ENCODE results near the gene FRAS1. TPM values are rescaled to one million over a fixed set of nuclear protein-coding genes. Genes with fewer than 3 reads are reported as not detected.

Gene FRAS1
- total and polyA plus RNA-seq, 2 of the 8 experiments (the other 6 are each of a cell fraction or from before 2014, with no cell fraction given), result 38.5 to 109 TPM

- POLR2A ChIA-PET (ENCODE audit: partially characterized antibody), result interaction anchor here (0.9 kb wide), 1 partner anchor 10 kb away, joined by 3 read pairs; no protein-coding TSS in a partner anchor
- no peak overlapping the region for H2BK20ac ChIP-seq (ENCODE audit: low read length)
- no peaks in the 10 kb centered on the region for H3K79me2 ChIP-seq (ENCODE audit: control insufficient read depth in 1 of 2, insufficient read depth in 2 of 2, low read length in 2 of 2)
- CTCF ChIA-PET (ENCODE audit: partially characterized antibody), result interaction anchor here (1.7 kb wide), 1 partner anchor 560 kb away, joined by 6 read pairs; no protein-coding TSS in a partner anchor
- H2AFZ ChIP-seq (ENCODE audit: low read length), result no peak overlapping the region
- no peak overlapping the region for H3K27ac ChIP-seq (ENCODE audit: low read depth, low read length)
- H2AK5ac ChIP-seq (ENCODE audit: low read depth, low read length), result no peak overlapping the region
- no peak overlapping the region for H2BK120ac ChIP-seq (replicated peaks; ENCODE audit: low read depth, low read length)
- H3K27me3 ChIP-seq (replicated peaks in 1 of 4; ENCODE audit: control insufficient read depth in 3 of 4, extremely low read depth in 1 of 4, insufficient read depth in 3 of 4, low read length in 3 of 4), result no peaks in the 10 kb centered on the region
- no peaks in the 10 kb centered on the region for H3K23me2 ChIP-seq (ENCODE audit: low read depth, low read length)
- 90 to 100% methylated on average over 2 to 3 of the region's 3 CpGs for WGBS, 2 experiments (ENCODE audit: extremely low coverage in 1 of 2, insufficient coverage in 1 of 2, insufficient read length in 1 of 2, insufficient replicate concordance in 2 of 2, low coverage in 1 of 2, low lambda C conversion rate in 2 of 2, missing lambda C conversion rate in 1 of 2)
- TF ChIP-seq MAFK (IDR thresholded peaks at IDR 0.05; ENCODE audit: low read depth, low read length) (no peak), GABPA (IDR thresholded peaks at IDR 0.05; ENCODE audit: borderline replicate concordance, insufficient read depth, low read length) (no peak), TAF1 (IDR thresholded peaks at IDR 0.05; ENCODE audit: low read depth, low read length) (no peak), NANOG (IDR thresholded peaks at IDR 0.05; ENCODE audit: insufficient read depth, low read depth, low read length, poor library complexity, severe bottlenecking) (no peak), POLR2A (IDR thresholded peaks at IDR 0.05; ENCODE audit: control extremely low read depth in 1 of 2, low read depth in 2 of 2, low read length in 2 of 2) (no peak), ZNF274 (IDR thresholded peaks at IDR 0.05; ENCODE audit: borderline replicate concordance, extremely low read depth, low read length) (no peak), CBX5 (IDR thresholded peaks at IDR 0.05; ENCODE audit: low read depth, low read length) (no peak), EZH2 (IDR thresholded peaks at IDR 0.05; ENCODE audit: low read depth, low read length, severe bottlenecking) (no peak), KDM4A (IDR thresholded peaks at IDR 0.05; ENCODE audit: low read depth, low read length, severe bottlenecking) (no peak), SP1 (IDR thresholded peaks at IDR 0.05; ENCODE audit: low read depth, low read length) (no peak), CBX8 (IDR thresholded peaks at IDR 0.05; ENCODE audit: borderline replicate concordance, low read depth, low read length) (no peak), HDAC2 (IDR thresholded peaks at IDR 0.05; ENCODE audit: borderline replicate concordance in 1 of 2, low read depth in 2 of 2, low read length in 2 of 2) (no peak), POLR2AphosphoS5 (IDR thresholded peaks at IDR 0.05; ENCODE audit: low read depth, low read length) (no peak), RFX5 (IDR thresholded peaks at IDR 0.05; ENCODE audit: borderline replicate concordance, low read depth, low read length) (no peak)
- peaks cover 4 to 61% (median 36%) of the 10 kb centered on the region in 4 experiments; a peak in 7 of 8 replicates for H3K36me3 ChIP-seq (ENCODE audit: control insufficient read depth in 2 of 4, insufficient read depth in 4 of 4, low read length in 3 of 4)
- H4K20me1 ChIP-seq (replicated peaks in 1 of 2; ENCODE audit: control insufficient read depth in 1 of 2, insufficient read depth in 2 of 2, low read length in 2 of 2), result no peaks in the 10 kb centered on the region
- no peaks in the 10 kb centered on the region for H3K79me1 ChIP-seq (ENCODE audit: low read depth, low read length)
- H2BK15ac ChIP-seq (ENCODE audit: low read length), result no peak overlapping the region
- H3K4me2 ChIP-seq (ENCODE audit: insufficient read depth in 1 of 2, low read depth in 2 of 2, low read length in 2 of 2), result no peak overlapping the region
- H3K9ac ChIP-seq (replicated peaks in 1 of 4; ENCODE audit: extremely low read depth in 1 of 4, low read depth in 3 of 4, low read length in 3 of 4), result no peak overlapping the region
- no peak overlapping the region for H4K5ac ChIP-seq (ENCODE audit: insufficient read length, low read depth, low read length)
- no peak overlapping the region for H3K56ac ChIP-seq (replicated peaks; ENCODE audit: insufficient read length, low read depth, low read length)
- no peaks in the 10 kb centered on the region for H3K4me1 ChIP-seq (replicated peaks in 1 of 4; ENCODE audit: control insufficient read depth in 3 of 4, insufficient read depth in 4 of 4, low read length in 3 of 4)
- H2BK5ac ChIP-seq (ENCODE audit: low read depth, low read length), result no peak overlapping the region
- H4K91ac ChIP-seq (replicated peaks; ENCODE audit: insufficient read length, low read length), result no peak overlapping the region
- H3K9me3 ChIP-seq (ENCODE audit: insufficient read depth in 2 of 2, low read depth in 1 of 2, low read length in 1 of 2), result no peaks in the 10 kb centered on the region
- no peak overlapping the region for H2BK12ac ChIP-seq (ENCODE audit: low read depth, low read length)
- H3K4ac ChIP-seq (replicated peaks; ENCODE audit: insufficient read length, low read depth, low read length), result no peak overlapping the region
- DNase-seq (ENCODE audit: low read depth in 1 of 2, low spot score in 2 of 2) (no peak), FAIRE-seq (no peak)
- H4K8ac ChIP-seq (ENCODE audit: extremely low read depth, insufficient read depth, low read length), result no peak overlapping the region
- H3K23ac ChIP-seq (ENCODE audit: insufficient read length), result no peak overlapping the region
- H3K14ac ChIP-seq (ENCODE audit: insufficient read length), result no peak overlapping the region
- H3K4me3 ChIP-seq (ENCODE audit: extremely low read depth in 1 of 4, insufficient read depth in 2 of 4, low read depth in 3 of 4, low read length in 4 of 4), result no peak overlapping the region
- H3K18ac ChIP-seq (ENCODE audit: extremely low read depth, low read length), result no peak overlapping the region
Measured at GRCh38 chr4:78519962-78520361, 462.8 kb downstream of the FRAS1 start.

All from H1 (cell line).